Hepatocyte (in vitro differentiated cells): ENCODE data around the gene DENND5B. TPM values are rescaled to one million over a fixed set of nuclear protein-coding genes. Genes with fewer than 3 reads are reported as not detected.

Experiments
- DNase-seq: peaks from one replicate; pipeline ENCODE4 v3.0.0-alpha.2; 2016; ENCODE audit warnings: low spot score
- H2AFZ ChIP-seq: fragments of 200-600 bp; sonication (generic); 2 replicates; pipeline ENCODE4 v1.6.0; 2016; ENCODE audit warnings: antibody characterized with exemption, mild to moderate bottlenecking
- H3K27ac ChIP-seq: fragments of 200-600 bp; sonication (generic); 2 replicates; pipeline ENCODE4 v1.5.1; 2016; ENCODE audit warnings: mild to moderate bottlenecking
- H3K27me3 ChIP-seq: fragments of 200-600 bp; sonication (generic); 2 replicates; pipeline ENCODE4 v1.6.1; 2016
- H3K36me3 ChIP-seq: fragments of 200-600 bp; sonication (generic); replicated peaks from 2 replicates; pipeline ENCODE4 v1.5.1; 2016; ENCODE audit warnings: low read depth; ENCODE audit not compliant: insufficient read depth
- H3K4me1 ChIP-seq: fragments of 200-600 bp; sonication (generic); 2 replicates; pipeline ENCODE4 v1.5.1; 2016; ENCODE audit warnings: mild to moderate bottlenecking, moderate library complexity; ENCODE audit not compliant: insufficient read depth
- H3K4me2 ChIP-seq: fragments of 200-600 bp; sonication (generic); 2 replicates; pipeline ENCODE4 v1.6.0; 2016
- H3K4me3 ChIP-seq: fragments of 200-600 bp; sonication (generic); 2 replicates; pipeline ENCODE4 v1.5.1; 2016; ENCODE audit warnings: mild to moderate bottlenecking
- H3K79me2 ChIP-seq: fragments of 200-600 bp; sonication (generic); 2 replicates; pipeline ENCODE4 v1.6.0; 2017; ENCODE audit warnings: mild to moderate bottlenecking
- H3K9me2 ChIP-seq: fragments of 200-600 bp; sonication (generic); replicated peaks from 2 replicates; pipeline ENCODE4 v1.6.0; 2017; ENCODE audit warnings: mild to moderate bottlenecking; ENCODE audit not compliant: insufficient read depth
- H3K9me3 ChIP-seq: fragments of 200-600 bp; sonication (generic); 2 replicates; pipeline ENCODE4 v1.5.1; 2016; ENCODE audit warnings: low read depth, mild to moderate bottlenecking
- H4K20me1 ChIP-seq: fragments of 200-600 bp; sonication (generic); 2 replicates; pipeline ENCODE4 v1.6.0; 2016; ENCODE audit warnings: mild to moderate bottlenecking; ENCODE audit not compliant: insufficient read depth, poor library complexity, severe bottlenecking
- EZH2 ChIP-seq: fragments of 200-600 bp; sonication (generic); IDR thresholded peaks from 2 replicates; pipeline ENCODE4 v1.6.1; 2016; ENCODE audit warnings: antibody characterized with exemption, mild to moderate bottlenecking, borderline replicate concordance
- EZH2phosphoT487 ChIP-seq: fragments of 200-600 bp; sonication (generic); IDR thresholded peaks from one replicate; pipeline ENCODE4 v1.6.1; 2018; ENCODE audit warnings: antibody characterized with exemption, mild to moderate bottlenecking, low read depth, moderate library complexity; ENCODE audit not compliant: unreplicated experiment, severe bottlenecking
- WGBS: methylation state at CpG from one replicate; pipeline ENCODE4 v1.1.6; 2016; ENCODE audit warnings: low lambda C conversion rate; ENCODE audit errors: missing lambda C conversion rate; 5-methylcytosine and 5-hydroxymethylcytosine counted together
- polyA plus RNA-seq: library from polyadenylated mRNA; unstranded; fragments of >200 nt; fragmentation: Nextera tagmentation; extraction: Ambion mirVana; gene quantifications from 2 replicates; pipeline ENCODE4 v1.2.1, GENCODE V29; 2016
- total RNA-seq: library from RNA; depleted of rRNA; stranded (reverse); fragments of >200 nt; gene quantifications from 2 replicates; pipeline ENCODE4 v1.2.3, GENCODE V29; 2014
- TF ChIP-seq, protein P1 (sequence below): fragments of 200-600 bp; sonication (generic); IDR thresholded peaks from 2 replicates; pipeline ENCODE4 v1.5.1; 2016; ENCODE audit warnings: antibody characterized with exemption, mild to moderate bottlenecking; ENCODE audit not compliant: poor library complexity

DENND5B gene
- total RNA-seq, result 24.9 and 26.7 TPM in 2 replicates
- polyA plus RNA-seq, result 9.9 and 10.4 TPM in 2 replicates

DNA sequence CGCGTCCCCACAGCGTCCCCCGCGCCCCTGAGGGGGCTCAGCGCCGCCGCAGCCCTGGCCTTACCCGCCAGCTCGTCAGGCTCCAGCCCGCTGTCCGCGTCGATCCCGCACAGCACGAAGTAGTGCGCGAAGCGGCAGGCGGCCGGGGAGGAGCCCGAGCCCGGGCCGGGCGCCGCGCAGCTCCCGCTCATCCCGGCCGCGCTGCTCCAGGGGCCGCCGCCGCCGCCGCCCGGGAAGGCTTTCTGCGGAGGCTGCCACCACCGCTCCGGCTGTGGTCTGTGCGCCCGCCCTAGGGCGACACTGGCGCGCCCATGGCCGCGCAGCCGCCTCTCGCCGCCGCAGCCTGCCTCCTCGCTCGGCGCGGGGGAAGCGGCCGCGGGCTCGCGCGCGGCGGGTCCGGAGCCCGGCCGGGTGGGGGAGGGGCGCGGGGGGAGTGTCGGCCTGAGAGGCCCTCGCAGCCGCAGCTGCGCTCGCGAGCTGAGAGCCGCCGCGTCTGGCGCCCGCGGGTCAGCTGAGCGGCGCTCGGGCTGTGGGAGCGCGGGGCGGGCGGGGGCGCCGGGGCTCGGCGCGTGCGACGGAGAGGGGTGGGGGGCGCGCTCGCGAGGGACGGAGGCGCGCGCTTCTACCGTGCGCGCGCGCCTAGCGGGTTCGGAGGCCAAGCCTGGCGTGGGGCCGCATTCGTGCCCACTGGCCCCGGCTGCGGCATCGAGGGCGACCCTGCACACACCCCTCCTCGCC is at the start of gene DENND5B:
Gene DENND5B, minus strand, starts transcription at position 495 of the 738 bp plus-strand sequence. Its CDS starts 304 bp downstream, at position 191.
- Histone ChIP-seq H3K27me3 (no peaks in the 10 kb centered on the region), H2AFZ (peak within 1 kb of the TSS; percentile 99), H3K27ac (peak within 1 kb of the TSS; percentile 99), H3K36me3 (no peaks in the 10 kb centered on the region), H3K4me1 (peaks cover 6% of the 10 kb centered on the region), H4K20me1 (peaks cover 7% of the 10 kb centered on the region), H3K9me3 (no peaks in the 10 kb centered on the region), H3K4me3 (peak within 1 kb of the TSS; percentile 87), H3K79me2 (peaks cover 36% of the 10 kb centered on the region), H3K9me2 (no peaks in the 10 kb centered on the region), H3K4me2 (peak within 1 kb of the TSS; percentile 96)
- peak; percentile 94 for DNase-seq
- TF ChIP-seq, protein P1, sequence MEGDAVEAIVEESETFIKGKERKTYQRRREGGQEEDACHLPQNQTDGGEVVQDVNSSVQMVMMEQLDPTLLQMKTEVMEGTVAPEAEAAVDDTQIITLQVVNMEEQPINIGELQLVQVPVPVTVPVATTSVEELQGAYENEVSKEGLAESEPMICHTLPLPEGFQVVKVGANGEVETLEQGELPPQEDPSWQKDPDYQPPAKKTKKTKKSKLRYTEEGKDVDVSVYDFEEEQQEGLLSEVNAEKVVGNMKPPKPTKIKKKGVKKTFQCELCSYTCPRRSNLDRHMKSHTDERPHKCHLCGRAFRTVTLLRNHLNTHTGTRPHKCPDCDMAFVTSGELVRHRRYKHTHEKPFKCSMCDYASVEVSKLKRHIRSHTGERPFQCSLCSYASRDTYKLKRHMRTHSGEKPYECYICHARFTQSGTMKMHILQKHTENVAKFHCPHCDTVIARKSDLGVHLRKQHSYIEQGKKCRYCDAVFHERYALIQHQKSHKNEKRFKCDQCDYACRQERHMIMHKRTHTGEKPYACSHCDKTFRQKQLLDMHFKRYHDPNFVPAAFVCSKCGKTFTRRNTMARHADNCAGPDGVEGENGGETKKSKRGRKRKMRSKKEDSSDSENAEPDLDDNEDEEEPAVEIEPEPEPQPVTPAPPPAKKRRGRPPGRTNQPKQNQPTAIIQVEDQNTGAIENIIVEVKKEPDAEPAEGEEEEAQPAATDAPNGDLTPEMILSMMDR, result no peak
- TF ChIP-seq EZH2, result no peak
- TF ChIP-seq EZH2phosphoT487, result no peak
- WGBS, result 2% methylated on average over 77 of the region's 117 CpGs

DNA sequence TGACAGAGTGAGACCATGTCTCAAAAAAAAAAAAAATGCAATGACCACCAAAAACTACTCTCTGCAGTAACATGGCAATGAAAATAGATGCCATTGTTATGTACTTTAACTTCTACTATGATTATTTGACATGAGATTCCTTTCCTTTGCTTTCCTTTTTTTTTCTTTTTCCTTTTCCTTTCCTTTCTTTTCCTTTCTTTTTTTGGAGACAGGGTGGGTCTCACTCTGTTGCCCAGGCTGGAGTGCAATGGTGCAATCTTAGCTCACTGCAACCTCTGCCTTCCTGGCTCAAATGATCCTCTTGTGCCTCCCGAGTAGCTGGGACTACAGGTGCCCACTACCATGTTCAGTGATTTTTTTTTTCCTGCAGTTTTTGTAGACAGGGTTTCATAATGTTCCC is 43.7 kb upstream of the DENND5B start:
- H4K20me1 ChIP-seq, result no peaks in the 10 kb centered on the region
- H3K79me2 ChIP-seq, result no peaks in the 10 kb centered on the region
- H3K9me2 ChIP-seq, result no peaks in the 10 kb centered on the region
- H3K9me3 ChIP-seq, result no peaks in the 10 kb centered on the region
- no peak for TF ChIP-seq EZH2phosphoT487
- TF ChIP-seq EZH2, result no peak
- TF ChIP-seq, protein P1, result no peak
- H3K4me1 ChIP-seq, result no peaks in the 10 kb centered on the region
- H3K27ac ChIP-seq, result no peak overlapping the region
- H3K27me3 ChIP-seq, result no peaks in the 10 kb centered on the region
- DNase-seq, result no peak
- H3K36me3 ChIP-seq, result no peaks in the 10 kb centered on the region
- 80% methylated on average over 1 of the region's 1 CpG for WGBS
- no peak overlapping the region for H3K4me2 ChIP-seq
- H3K4me3 ChIP-seq, result no peak overlapping the region
- no peak overlapping the region for H2AFZ ChIP-seq

DNA sequence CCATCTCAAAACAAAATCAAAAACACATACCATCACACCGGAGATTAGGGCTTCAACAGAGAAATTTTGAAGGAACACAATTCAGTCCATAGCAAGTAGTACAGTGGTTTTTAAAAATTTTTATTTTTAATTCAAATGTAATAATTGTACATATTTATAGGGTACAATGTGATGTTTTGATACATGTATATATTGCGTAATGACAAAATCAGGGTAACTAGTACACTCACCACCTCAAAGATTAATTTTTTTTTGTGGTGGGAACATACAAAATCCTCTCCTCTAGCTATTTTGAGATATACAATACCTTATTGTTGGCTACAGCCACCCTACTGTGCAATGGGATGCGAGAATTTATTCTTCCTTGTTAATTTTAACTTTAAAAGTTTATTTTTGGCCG is 42.5 kb upstream of the DENND5B start:
- no peak overlapping the region for H3K4me3 ChIP-seq
- H3K27ac ChIP-seq, result no peak overlapping the region
- TF ChIP-seq EZH2 (no peak), EZH2phosphoT487 (no peak)
- TF ChIP-seq, protein P1, result no peak
- H3K36me3 ChIP-seq, result no peaks in the 10 kb centered on the region
- H3K9me3 ChIP-seq, result no peaks in the 10 kb centered on the region
- WGBS, result 86% methylated on average over 4 of the region's 4 CpGs
- H3K4me1 ChIP-seq, result no peaks in the 10 kb centered on the region
- no peak overlapping the region for H3K4me2 ChIP-seq
- no peaks in the 10 kb centered on the region for H3K79me2 ChIP-seq
- no peaks in the 10 kb centered on the region for H3K9me2 ChIP-seq
- DNase-seq, result no peak
- H4K20me1 ChIP-seq, result no peaks in the 10 kb centered on the region
- no peaks in the 10 kb centered on the region for H3K27me3 ChIP-seq
- H2AFZ ChIP-seq, result no peak overlapping the region
